Stimulated activated memory B cell treated with anti-CD40 and anti-IgM and Interleukin-4, amounts not matched to agents 10 μg/mL and 1 μg/mL and 100 μg/mL, for 72 hours (primary cell): ENCODE measurements around the gene MAGI2.
"Not testable (repeated sequence)": the region's sequence is repeated elsewhere in the genome, so short reads cannot be mapped to it uniquely, and the experiment has no call there.

ENCODE experiments used
- ATAC-seq: fragments of 150-1000 bp; cut with Tn5 transposase; 2 replicates; pipeline ENCODE4 v1.10.0; 2021
- H3K27ac Mint-ChIP-seq: one replicate; pipeline ENCODE4 v1.8.0; 2022; ENCODE audit warnings: mild to moderate bottlenecking, mixed read lengths
- H3K27me3 Mint-ChIP-seq: one replicate; pipeline ENCODE4 v1.8.0; 2022; ENCODE audit warnings: mixed read lengths
- H3K36me3 Mint-ChIP-seq: one replicate; pipeline ENCODE4 v1.8.0; 2022; ENCODE audit warnings: mixed read lengths
- H3K4me1 Mint-ChIP-seq: one replicate; pipeline ENCODE4 v1.8.0; 2022; ENCODE audit warnings: mixed read lengths
- H3K4me3 Mint-ChIP-seq: one replicate; pipeline ENCODE4 v1.8.0; 2022; ENCODE audit warnings: mild to moderate bottlenecking, moderate library complexity, mixed read lengths
- H3K9me3 Mint-ChIP-seq: one replicate; pipeline ENCODE4 v1.8.0; 2022; ENCODE audit warnings: mixed read lengths

Gene MAGI2

GRCh38 chr7:78346827-78347226 lies 1106.6 kb downstream of the MAGI2 start:
- H3K36me3 Mint-ChIP-seq: no peaks in the 10 kb centered on the region

GRCh38 chr7:78345979-78346378 lies 1107.5 kb downstream of the MAGI2 start:
- no peaks in the 10 kb centered on the region for H3K27me3 Mint-ChIP-seq
- no peak overlapping the region for H3K4me3 Mint-ChIP-seq
- H3K9me3 Mint-ChIP-seq: no peaks in the 10 kb centered on the region
- ATAC-seq: no peak
- H3K27ac Mint-ChIP-seq: no peak overlapping the region
- H3K4me1 Mint-ChIP-seq: no peaks in the 10 kb centered on the region
- H3K36me3 Mint-ChIP-seq: no peaks in the 10 kb centered on the region

More at GRCh38 chr7:78346827-78347226, 1106.6 kb downstream of the MAGI2 start:
- no peak for ATAC-seq
- Mint-ChIP-seq H3K4me1 (no peaks in the 10 kb centered on the region), H3K27ac (no peak overlapping the region), H3K27me3 (no peaks in the 10 kb centered on the region), H3K9me3 (no peaks in the 10 kb centered on the region), H3K4me3 (no peak overlapping the region)

GRCh38 chr7:78345293-78345911 lies 1108.1 kb downstream of the MAGI2 start:
- Mint-ChIP-seq H3K27me3 (no peaks in the 10 kb centered on the region), H3K27ac (no peak overlapping the region), H3K4me1 (no peaks in the 10 kb centered on the region), H3K9me3 (no peaks in the 10 kb centered on the region), H3K36me3 (no peaks in the 10 kb centered on the region), H3K4me3 (no peak overlapping the region)
- ATAC-seq: no peak

- Mint-ChIP-seq H3K27me3 (no peaks in the 10 kb centered on the region), H3K4me1 (no peaks in the 10 kb centered on the region), H3K36me3 (no peaks in the 10 kb centered on the region), H3K4me3 (no peak overlapping the region), H3K27ac (no peak overlapping the region), H3K9me3 (no peaks in the 10 kb centered on the region)
- no peak for ATAC-seq
These were observed 1119.0 kb downstream of the MAGI2 start for GRCh38 chr7:78334426-78334825.

GRCh38 chr7:78333530-78334425 lies 1119.7 kb downstream of the MAGI2 start:
- no peaks in the 10 kb centered on the region for H3K27me3 Mint-ChIP-seq
- H3K9me3 Mint-ChIP-seq: no peaks in the 10 kb centered on the region
- ATAC-seq: peak; percentile 49
- no peaks in the 10 kb centered on the region for H3K4me1 Mint-ChIP-seq
- H3K4me3 Mint-ChIP-seq: no peak overlapping the region
- no peak overlapping the region for H3K27ac Mint-ChIP-seq
- H3K36me3 Mint-ChIP-seq: no peaks in the 10 kb centered on the region

- Mint-ChIP-seq H3K9me3 (no peaks in the 10 kb centered on the region), H3K27ac (no peak overlapping the region), H3K4me1 (no peaks in the 10 kb centered on the region), H3K36me3 (no peaks in the 10 kb centered on the region), H3K4me3 (no peak overlapping the region), H3K27me3 (no peaks in the 10 kb centered on the region)
- no peak for ATAC-seq
These were observed 1124.3 kb downstream of the MAGI2 start for GRCh38 chr7:78329001-78329655.

GRCh38 chr7:78327718-78328117 lies 1125.7 kb downstream of the MAGI2 start:
- no peak for ATAC-seq
- Mint-ChIP-seq H3K9me3 (no peaks in the 10 kb centered on the region), H3K27ac (no peak overlapping the region), H3K36me3 (no peaks in the 10 kb centered on the region), H3K27me3 (no peaks in the 10 kb centered on the region), H3K4me1 (no peaks in the 10 kb centered on the region), H3K4me3 (no peak overlapping the region)

GRCh38 chr7:78326876-78327275 lies 1126.6 kb downstream of the MAGI2 start:
- Mint-ChIP-seq H3K4me1 (no peaks in the 10 kb centered on the region), H3K27me3 (no peaks in the 10 kb centered on the region), H3K9me3 (no peaks in the 10 kb centered on the region), H3K27ac (no peak overlapping the region), H3K36me3 (no peaks in the 10 kb centered on the region), H3K4me3 (no peak overlapping the region)
- ATAC-seq: no peak

- Mint-ChIP-seq H3K4me3 (no peak overlapping the region), H3K27ac (no peak overlapping the region), H3K9me3 (no peaks in the 10 kb centered on the region), H3K36me3 (no peaks in the 10 kb centered on the region), H3K27me3 (no peaks in the 10 kb centered on the region), H3K4me1 (no peaks in the 10 kb centered on the region)
- no peak for ATAC-seq
These were observed 1127.3 kb downstream of the MAGI2 start for GRCh38 chr7:78326189-78326588.

GRCh38 chr7:78323118-78323517 lies 1130.3 kb downstream of the MAGI2 start:
- no peaks in the 10 kb centered on the region for H3K4me1 Mint-ChIP-seq
- H3K36me3 Mint-ChIP-seq: no peaks in the 10 kb centered on the region
- no peak for ATAC-seq
- no peak overlapping the region for H3K4me3 Mint-ChIP-seq
- no peaks in the 10 kb centered on the region for H3K27me3 Mint-ChIP-seq
- H3K9me3 Mint-ChIP-seq: peaks cover 1% of the 10 kb centered on the region
- no peak overlapping the region for H3K27ac Mint-ChIP-seq

GRCh38 chr7:78322231-78322630 lies 1131.2 kb downstream of the MAGI2 start:
- H3K4me1 Mint-ChIP-seq, H3K4me3 Mint-ChIP-seq, H3K9me3 Mint-ChIP-seq, ATAC-seq, H3K27ac Mint-ChIP-seq, H3K27me3 Mint-ChIP-seq, H3K36me3 Mint-ChIP-seq: not testable (repeated sequence)

- peaks cover 2% of the 10 kb centered on the region for H3K9me3 Mint-ChIP-seq
- no peak overlapping the region for H3K4me3 Mint-ChIP-seq
- H3K27me3 Mint-ChIP-seq: no peaks in the 10 kb centered on the region
- no peaks in the 10 kb centered on the region for H3K36me3 Mint-ChIP-seq
- H3K4me1 Mint-ChIP-seq: no peaks in the 10 kb centered on the region
- no peak overlapping the region for H3K27ac Mint-ChIP-seq
- ATAC-seq: no peak
These were observed 1136.1 kb downstream of the MAGI2 start for GRCh38 chr7:78317371-78317770.

GRCh38 chr7:78316110-78316509 lies 1137.4 kb downstream of the MAGI2 start:
- H3K36me3 Mint-ChIP-seq: no peaks in the 10 kb centered on the region
- no peak overlapping the region for H3K4me3 Mint-ChIP-seq
- H3K9me3 Mint-ChIP-seq: peaks cover 2% of the 10 kb centered on the region
- H3K4me1 Mint-ChIP-seq: no peaks in the 10 kb centered on the region
- H3K27me3 Mint-ChIP-seq: no peaks in the 10 kb centered on the region
- no peak for ATAC-seq
- H3K27ac Mint-ChIP-seq: no peak overlapping the region

- Mint-ChIP-seq H3K9me3 (peaks cover 2% of the 10 kb centered on the region), H3K4me3 (no peak overlapping the region), H3K27ac (no peak overlapping the region), H3K4me1 (no peaks in the 10 kb centered on the region), H3K36me3 (no peaks in the 10 kb centered on the region), H3K27me3 (no peaks in the 10 kb centered on the region)
- ATAC-seq: no peak
These were observed 1138.3 kb downstream of the MAGI2 start for GRCh38 chr7:78315119-78315518.

- Mint-ChIP-seq H3K36me3 (no peaks in the 10 kb centered on the region), H3K9me3 (no peaks in the 10 kb centered on the region), H3K27ac (no peak overlapping the region), H3K4me1 (no peaks in the 10 kb centered on the region), H3K27me3 (no peaks in the 10 kb centered on the region), H3K4me3 (no peak overlapping the region)
- no peak for ATAC-seq
These were observed 1142.3 kb downstream of the MAGI2 start for GRCh38 chr7:78311181-78311580.

GRCh38 chr7:78307892-78308291 lies 1145.6 kb downstream of the MAGI2 start:
- Mint-ChIP-seq H3K36me3 (no peaks in the 10 kb centered on the region), H3K9me3 (no peaks in the 10 kb centered on the region), H3K4me3 (no peak overlapping the region), H3K27me3 (no peaks in the 10 kb centered on the region), H3K4me1 (no peaks in the 10 kb centered on the region), H3K27ac (no peak overlapping the region)
- ATAC-seq: no peak
